ENCODE measurements around the gene HS6ST1.

DNA sequence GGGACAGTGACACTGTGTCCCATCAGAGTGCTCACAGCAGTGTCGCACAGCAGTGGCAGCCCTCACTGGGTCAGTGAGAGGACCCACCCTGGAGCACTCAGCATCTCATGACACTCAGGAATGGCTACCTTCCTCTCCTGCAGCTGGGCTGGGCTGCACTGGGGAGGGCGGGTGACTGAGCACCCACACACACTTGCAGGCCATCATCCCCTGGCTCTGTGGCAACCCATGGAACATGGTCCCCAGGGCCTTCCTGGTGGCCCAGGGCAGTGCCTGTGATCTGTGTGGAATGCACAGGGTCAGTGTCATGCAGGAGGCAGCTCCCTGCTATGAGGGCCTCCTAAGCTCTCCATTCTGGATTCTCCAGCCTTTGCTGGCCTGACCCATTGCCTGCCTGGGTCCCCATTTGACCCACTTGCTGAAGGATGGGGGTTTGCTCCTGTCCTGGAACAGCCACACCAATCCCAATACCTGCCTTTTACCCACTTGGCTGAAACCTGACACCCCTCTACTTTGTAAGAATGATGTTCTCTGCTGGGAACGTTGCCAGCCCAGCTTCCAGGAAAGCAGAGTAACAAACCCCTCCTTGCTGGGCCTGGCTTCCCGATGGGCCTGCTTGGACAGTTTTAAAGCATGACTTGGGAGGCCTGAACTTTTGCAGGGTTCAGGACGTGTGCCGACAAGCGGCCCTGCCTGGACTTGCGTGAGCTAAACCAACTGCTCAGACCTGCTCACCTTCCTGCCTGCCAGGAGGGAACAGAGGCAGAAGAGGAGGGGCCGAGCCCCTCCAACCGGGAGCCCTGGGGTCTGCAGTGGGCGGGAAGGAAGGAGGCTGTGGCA, 13.7 kb downstream of the HS6ST1 start:
- TF ChIP-seq, protein P1, sequence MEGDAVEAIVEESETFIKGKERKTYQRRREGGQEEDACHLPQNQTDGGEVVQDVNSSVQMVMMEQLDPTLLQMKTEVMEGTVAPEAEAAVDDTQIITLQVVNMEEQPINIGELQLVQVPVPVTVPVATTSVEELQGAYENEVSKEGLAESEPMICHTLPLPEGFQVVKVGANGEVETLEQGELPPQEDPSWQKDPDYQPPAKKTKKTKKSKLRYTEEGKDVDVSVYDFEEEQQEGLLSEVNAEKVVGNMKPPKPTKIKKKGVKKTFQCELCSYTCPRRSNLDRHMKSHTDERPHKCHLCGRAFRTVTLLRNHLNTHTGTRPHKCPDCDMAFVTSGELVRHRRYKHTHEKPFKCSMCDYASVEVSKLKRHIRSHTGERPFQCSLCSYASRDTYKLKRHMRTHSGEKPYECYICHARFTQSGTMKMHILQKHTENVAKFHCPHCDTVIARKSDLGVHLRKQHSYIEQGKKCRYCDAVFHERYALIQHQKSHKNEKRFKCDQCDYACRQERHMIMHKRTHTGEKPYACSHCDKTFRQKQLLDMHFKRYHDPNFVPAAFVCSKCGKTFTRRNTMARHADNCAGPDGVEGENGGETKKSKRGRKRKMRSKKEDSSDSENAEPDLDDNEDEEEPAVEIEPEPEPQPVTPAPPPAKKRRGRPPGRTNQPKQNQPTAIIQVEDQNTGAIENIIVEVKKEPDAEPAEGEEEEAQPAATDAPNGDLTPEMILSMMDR (conservative IDR thresholded peaks at IDR 0.05; ENCODE audit: low read depth, low read length), result no peak
- TF ChIP-seq EZH2 (IDR thresholded peaks at IDR 0.05; ENCODE audit: low read length, unreplicated experiment), result no peak

All from PC-3 (cell line).